HK-2 (cell line): ENCODE results near the gene TSTD2.
A peak's percentile ranks its signal among the peaks of the same experiment; 100 is the strongest.
"Not testable (repeated sequence)": the region's sequence is repeated elsewhere in the genome, so short reads cannot be mapped to it uniquely, and the experiment has no call there.

Experiments
- DNase-seq: peaks from one replicate; pipeline ENCODE4 v3.0.0-alpha.2; 2018; ENCODE audit not compliant: unreplicated experiment

The TSTD2 gene

GRCh38 chr9:97630591-97630990 lies 2.6 kb downstream of the TSTD2 start:
- no peak for DNase-seq

GRCh38 chr9:97629156-97629555 lies 4.0 kb downstream of the TSTD2 start:
- DNase-seq, result no peak

GRCh38 chr9:97628668-97629067 lies 4.5 kb downstream of the TSTD2 start:
- no peak for DNase-seq

- DNase-seq, result no peak
Measured at GRCh38 chr9:97627624-97628023, 5.5 kb downstream of the TSTD2 start.

- no peak for DNase-seq
Measured at GRCh38 chr9:97625620-97626019, 7.5 kb downstream of the TSTD2 start.

- no peak for DNase-seq
Measured at GRCh38 chr9:97623946-97624345, 9.2 kb downstream of the TSTD2 start.

- DNase-seq, result not testable (repeated sequence)
Measured at GRCh38 chr9:97622483-97622882, 10.7 kb downstream of the TSTD2 start.

GRCh38 chr9:97620063-97620462 lies 13.1 kb downstream of the TSTD2 start:
- not testable (repeated sequence) for DNase-seq

- DNase-seq, result no peak
Measured at GRCh38 chr9:97617939-97618416, 15.2 kb downstream of the TSTD2 start.

- DNase-seq, result peak; percentile 30
Measured at GRCh38 chr9:97615439-97616072, 17.6 kb downstream of the TSTD2 start.

GRCh38 chr9:97604901-97605645 lies 28.1 kb downstream of the TSTD2 start:
- no peak for DNase-seq

GRCh38 chr9:97602430-97602829 lies 30.7 kb downstream of the TSTD2 start:
- no peak for DNase-seq

GRCh38 chr9:97601228-97601898 lies 31.8 kb downstream of the TSTD2 start:
- no peak for DNase-seq

- DNase-seq, result no peak
Measured at GRCh38 chr9:97600531-97601227, 32.5 kb downstream of the TSTD2 start.

- no peak for DNase-seq
Measured at GRCh38 chr9:97599314-97599846, 33.8 kb downstream of the TSTD2 start.

GRCh38 chr9:97598461-97599288 lies 34.5 kb downstream of the TSTD2 start:
- peak; percentile 54 for DNase-seq

- DNase-seq, result no peak
Measured at GRCh38 chr9:97596906-97597305, 36.3 kb downstream of the TSTD2 start.

GRCh38 chr9:97594381-97594921 lies 38.7 kb downstream of the TSTD2 start:
- no peak for DNase-seq

GRCh38 chr9:97593960-97594359 lies 39.2 kb downstream of the TSTD2 start:
- DNase-seq, result no peak

GRCh38 chr9:97592126-97592525 lies 41.0 kb downstream of the TSTD2 start:
- no peak for DNase-seq

GRCh38 chr9:97591535-97591934 lies 41.6 kb downstream of the TSTD2 start:
- no peak for DNase-seq
